GM18511 (cell line): Measurements from ENCODE around the gene ZFPM1.

Source experiments
- ATAC-seq: cut with Tn5 transposase; IDR thresholded peaks from one replicate; pipeline ENCODE4 v1.9.1; 2021; ENCODE audit warnings: mild to moderate bottlenecking, moderate library complexity; ENCODE audit not compliant: unreplicated experiment

ZFPM1 gene

GRCh38 chr16:88495268-88495772 is 42.2 kb downstream of the ZFPM1 start:
- ATAC-seq: no peak

DNA sequence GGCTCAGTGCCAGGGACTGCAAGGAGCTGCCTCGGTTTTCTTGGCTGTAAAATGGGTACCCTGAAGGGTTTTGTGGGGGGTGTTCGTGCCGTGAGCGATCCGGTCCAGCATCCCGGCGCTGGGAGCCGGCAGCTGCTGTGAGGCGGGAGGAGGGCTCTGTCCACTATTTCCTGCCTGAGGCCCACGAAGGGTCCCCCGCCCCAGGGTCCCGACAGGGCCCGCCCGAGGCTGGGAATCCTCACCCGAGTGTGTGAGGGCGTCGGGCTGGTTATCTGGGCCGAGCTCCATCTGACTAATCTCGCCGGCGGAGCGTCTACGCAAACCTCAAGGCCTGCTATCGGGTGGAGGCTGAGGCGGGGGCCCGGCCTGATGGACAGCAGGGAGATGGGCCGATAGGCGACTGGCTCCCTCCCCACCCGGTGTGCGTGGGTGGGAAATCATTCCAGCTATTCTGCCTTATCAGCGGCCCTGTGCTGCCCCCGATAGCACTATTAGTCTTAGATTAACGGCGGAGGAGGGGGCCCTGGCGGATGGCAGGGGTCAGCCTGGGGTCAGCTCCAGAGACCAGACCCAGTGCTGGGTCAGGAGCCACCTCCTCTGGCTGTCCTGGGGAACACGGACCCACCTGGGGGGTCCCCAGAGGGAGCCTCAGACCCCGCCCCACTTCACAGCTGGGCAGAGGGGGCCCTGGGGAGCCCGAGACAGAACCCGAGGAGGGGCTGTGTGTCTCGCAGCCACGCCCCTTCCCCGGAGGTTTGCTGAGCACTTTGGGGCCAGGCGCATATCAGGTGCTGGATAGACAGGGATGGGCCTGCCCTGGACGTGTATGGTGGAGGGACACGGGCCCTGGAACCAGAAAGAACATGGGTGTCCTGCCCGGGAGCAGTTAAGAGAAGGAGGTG is 44.7 kb downstream of the ZFPM1 start:
- no peak for ATAC-seq

DNA sequence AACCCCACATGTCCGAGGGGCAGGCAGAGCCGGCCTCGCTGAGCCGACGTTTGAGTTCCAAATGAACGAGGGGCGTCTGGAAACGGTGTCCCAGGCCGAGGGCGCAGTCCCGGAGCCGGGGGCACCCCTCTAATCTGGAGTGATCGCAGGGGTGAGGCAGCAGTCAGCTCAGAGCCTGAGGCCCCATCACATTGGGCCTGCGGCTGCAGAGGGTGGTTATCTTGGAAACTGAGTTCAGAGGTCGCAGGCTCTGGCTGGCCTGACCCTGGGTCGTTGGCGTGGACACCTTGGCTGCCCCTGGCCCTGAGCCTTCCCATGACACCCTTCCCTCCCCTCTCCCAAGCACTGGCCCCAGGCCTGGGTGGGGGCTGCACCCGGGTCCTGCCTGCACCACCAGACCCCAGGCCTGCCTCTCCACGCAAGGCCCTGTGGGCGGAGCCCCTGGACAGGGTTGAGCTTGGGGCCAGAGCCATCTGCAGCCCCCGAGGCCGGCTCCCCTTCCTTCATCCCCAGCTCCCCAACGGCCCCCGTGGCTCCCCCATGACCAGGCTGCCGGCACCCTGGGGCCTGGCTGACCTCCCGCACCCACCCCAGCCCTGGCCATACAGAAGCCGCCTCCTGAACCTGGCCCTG is 45.6 kb downstream of the ZFPM1 start:
- ATAC-seq: no peak

GRCh38 chr16:88499292-88499691 is 46.2 kb downstream of the ZFPM1 start:
- ATAC-seq: no peak

GRCh38 chr16:88499836-88500251 is 46.8 kb downstream of the ZFPM1 start:
- ATAC-seq: no peak

DNA sequence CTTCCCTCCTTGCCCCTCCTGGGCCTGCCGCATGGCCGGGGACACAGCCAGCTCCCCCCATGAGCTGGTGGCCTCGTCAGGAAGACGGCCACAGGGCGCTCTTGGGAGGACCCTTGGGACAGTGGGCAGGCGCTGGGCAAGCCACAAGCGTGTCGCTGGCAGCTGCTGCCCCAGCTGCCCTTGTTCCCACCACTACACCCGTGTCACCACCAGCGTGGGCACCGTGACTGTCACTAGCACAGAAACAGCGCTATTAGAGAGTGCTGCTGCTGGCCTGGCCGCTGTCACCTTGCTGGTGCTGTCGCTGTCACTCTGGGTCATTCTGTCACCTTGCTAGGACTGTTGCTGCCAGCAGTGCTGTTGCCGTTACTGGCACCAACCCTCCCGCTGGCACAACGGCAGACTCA is 47.2 kb downstream of the ZFPM1 start:
- no peak for ATAC-seq

DNA sequence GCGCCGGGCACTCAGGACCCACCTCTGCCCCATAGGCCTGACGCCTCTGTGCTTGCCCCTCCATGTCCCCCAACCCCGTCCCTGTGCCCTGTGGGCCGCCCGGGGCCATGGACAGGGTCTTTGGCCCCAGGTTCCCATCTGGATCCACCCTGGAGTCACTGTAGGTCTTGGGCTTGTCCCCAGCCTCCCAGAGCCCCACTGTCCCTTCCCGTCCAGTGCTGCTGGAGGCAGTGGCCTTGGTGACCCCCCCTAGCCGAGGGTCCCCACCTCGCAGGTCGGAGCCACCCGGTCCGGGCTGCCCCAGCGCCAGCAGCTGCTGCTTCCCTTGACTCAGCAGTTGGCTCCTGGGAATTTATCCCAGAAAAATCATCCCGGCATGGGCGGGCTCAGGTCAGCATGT is 49.3 kb downstream of the ZFPM1 start:
- ATAC-seq: no peak

DNA sequence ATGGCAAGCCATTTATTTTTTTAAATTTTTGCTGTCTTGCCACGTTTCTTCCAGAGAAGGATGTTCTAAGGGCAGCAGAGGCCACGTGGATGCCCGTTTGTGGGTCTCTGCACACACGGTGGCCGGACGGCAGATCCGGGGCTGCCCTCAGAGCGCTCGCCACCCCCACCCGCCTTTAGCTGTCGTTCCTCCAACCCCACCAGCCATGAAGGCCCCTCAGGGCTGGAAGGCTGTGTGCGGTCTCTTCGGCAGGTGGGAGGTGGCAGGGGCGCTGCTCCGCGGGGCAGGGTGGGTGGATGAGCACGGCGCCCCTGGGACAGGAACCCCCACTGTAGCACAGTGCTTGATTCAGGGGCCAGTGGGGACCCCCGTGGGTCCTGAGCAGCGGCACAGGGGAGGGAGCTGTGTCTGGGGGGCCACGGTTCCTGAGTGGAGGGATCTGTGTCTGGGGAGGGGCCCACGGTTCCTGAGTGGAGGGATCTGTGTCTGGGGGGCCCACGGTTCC is 49.7 kb downstream of the ZFPM1 start:
- no peak for ATAC-seq

GRCh38 chr16:88503374-88503770 is 50.3 kb downstream of the ZFPM1 start:
- no peak for ATAC-seq

GRCh38 chr16:88503771-88504488 is 50.9 kb downstream of the ZFPM1 start:
- ATAC-seq: no peak

- ATAC-seq: no peak
Observed at GRCh38 chr16:88504489-88505404, 51.7 kb downstream of the ZFPM1 start.

DNA sequence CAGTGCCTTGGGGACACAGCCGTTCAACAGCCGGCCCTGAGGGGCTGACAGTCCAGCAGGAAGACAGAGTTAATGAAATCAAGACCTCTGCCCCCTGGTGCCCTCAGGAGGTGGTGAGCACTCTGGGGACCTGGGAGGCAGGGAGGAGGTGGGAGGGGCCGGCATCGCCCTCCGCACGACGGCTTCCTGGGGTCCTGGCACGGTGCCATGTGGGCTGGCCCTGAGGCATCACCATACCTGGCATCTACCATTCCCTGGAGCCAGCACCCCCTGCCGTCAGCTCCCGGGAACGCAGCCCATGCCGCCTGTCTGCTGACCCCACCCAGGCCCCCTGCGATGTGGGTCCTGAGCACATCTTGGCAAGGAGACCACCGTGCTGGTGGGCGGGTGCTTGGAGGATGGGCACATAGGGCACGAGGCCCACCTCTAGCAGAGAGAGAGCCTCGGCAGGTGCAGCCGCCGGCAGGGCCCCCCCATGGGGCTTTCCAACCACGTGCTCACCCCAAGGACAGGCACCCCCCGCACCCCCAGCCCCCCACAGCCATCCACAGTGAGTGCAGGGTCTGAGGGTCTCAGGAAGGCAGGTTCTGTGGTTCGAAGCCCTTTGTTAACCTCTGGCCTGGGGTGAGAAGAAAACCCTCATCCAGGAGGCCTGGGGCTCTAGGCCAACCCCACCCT is 52.5 kb downstream of the ZFPM1 start:
- no peak for ATAC-seq

- ATAC-seq: no peak
Observed at GRCh38 chr16:88506723-88507122, 53.6 kb downstream of the ZFPM1 start.

DNA sequence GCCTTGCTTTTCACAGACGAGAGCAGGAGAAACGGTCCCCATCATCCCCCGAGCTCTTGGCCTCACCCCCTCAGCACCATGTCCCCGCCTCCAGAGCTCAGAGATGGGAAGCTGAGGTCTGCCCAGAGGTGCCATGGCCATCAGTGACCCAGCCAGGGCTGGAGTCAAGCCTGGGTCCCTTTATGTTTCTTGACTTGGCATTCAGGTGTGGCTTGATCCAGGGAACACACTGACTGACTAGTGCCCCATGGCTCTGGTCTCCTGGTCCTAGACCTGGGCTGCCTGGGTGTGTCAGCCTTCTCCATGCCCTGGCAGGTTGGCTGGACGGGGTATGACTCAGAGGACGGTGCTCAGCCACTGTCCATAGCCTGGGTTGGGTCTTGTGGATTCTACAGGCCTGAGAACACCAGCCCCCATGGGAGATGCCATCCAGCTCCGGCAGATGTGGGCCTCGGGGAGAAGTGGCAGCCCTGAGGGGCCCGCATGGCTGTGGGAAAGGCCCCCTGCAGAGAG is 54.2 kb downstream of the ZFPM1 start:
- ATAC-seq: no peak

GRCh38 chr16:88508376-88508867 is 55.3 kb downstream of the ZFPM1 start:
- no peak for ATAC-seq

DNA sequence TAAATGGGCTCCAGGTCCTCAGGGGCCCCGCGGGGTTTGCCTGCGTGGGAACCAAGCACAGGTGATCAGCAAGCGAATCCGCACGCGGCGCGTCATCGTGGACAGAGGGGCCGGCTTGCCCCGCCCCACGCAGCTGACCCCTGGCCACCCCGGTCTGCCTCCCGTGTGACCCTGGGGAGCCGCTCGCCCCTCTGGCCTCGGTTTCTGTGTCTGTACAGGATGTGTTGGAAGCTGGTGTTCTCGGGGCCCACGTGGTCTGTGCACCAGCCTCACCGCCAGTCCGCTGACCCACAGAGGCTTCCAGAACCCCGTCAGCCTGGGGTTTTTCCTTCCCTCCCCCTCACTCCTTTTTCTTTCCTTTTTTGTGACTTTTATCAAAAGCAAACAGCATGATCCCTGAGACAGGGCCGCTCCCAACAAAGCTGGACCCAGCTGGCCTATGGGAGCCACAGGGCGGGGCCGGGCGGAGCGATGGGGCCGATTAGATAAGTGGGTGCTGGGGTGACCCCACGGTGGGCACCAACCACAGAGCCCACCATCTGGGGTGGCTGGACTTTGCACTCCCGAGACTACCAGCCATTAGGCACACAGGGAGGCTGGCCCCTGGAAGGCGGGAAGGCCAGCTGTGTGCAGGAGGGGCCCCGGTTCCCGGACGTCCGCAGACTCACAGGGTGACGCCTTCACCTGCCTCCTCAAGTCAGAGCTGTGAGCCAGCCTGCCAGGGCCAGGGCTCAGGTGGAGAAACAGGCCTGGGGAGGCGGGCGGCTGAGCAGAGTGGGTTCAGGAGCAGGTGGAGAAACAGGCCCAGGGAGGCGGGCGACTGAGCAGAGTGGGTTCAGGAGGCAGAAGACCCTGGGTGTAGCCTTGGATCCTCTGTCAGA is 56.0 kb downstream of the ZFPM1 start:
- ATAC-seq: no peak

DNA sequence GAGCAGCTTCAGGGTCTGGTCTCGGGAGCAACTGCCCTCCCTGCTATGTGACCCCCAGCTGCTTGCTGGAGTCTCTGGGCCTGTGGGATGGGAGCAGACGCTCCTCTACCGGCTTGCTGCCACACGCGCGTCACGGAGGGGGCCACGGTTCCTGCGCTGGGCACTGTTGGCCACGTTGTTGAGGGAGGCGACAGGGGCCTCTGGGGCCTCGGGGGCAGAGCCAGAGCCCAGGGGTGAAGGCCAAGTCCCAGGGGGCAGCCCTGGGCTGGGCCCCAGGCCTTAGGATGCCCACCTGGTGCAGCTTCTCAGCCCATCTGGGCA is 56.6 kb downstream of the ZFPM1 start:
- ATAC-seq: no peak
